NT2/D1 (cell line): Measurements from ENCODE around the gene CELSR2.

Experiments
- SUZ12 ChIP-seq: IDR thresholded peaks from 2 replicates; pipeline ENCODE4 v1.6.1; 2011; ENCODE audit not compliant: insufficient read length, insufficient read depth; ENCODE audit errors: extremely low read depth
- YY1 ChIP-seq: IDR thresholded peaks from 2 replicates; pipeline ENCODE4 v1.6.1; 2011; ENCODE audit not compliant: insufficient read length, insufficient read depth
- ZNF274 ChIP-seq: IDR thresholded peaks from 2 replicates; pipeline ENCODE4 v1.6.1; 2011; ENCODE audit warnings: mild to moderate bottlenecking, low read depth, low read length

- no peak for TF ChIP-seq ZNF274
- no peak for TF ChIP-seq SUZ12
- TF ChIP-seq YY1, result no peak
These were observed 23.5 kb upstream of the CELSR2 start for GRCh38 chr1:109225711-109226445.
